DND-41 (cell line): Measurements from ENCODE around the gene ACAD8.

Experiments used
- ATAC-seq: fragments of 200-7000 bp; cut with Tn5 transposase; 3 replicates; pipeline ENCODE4 v1.9.1; 2021; ENCODE audit warnings: low read depth; ENCODE audit not compliant: insufficient read depth
- DNase-seq: peaks from one replicate; pipeline ENCODE4 v3.0.0-alpha.2; 2020
- H2AFZ ChIP-seq: 2 replicates; pipeline ENCODE4 v1.6.0; 2012; ENCODE audit warnings: low read depth, low read length
- H3K27ac ChIP-seq: 2 replicates; pipeline ENCODE4 v1.5.1; 2012; ENCODE audit warnings: low read length, inconsistent platforms
- H3K27me3 ChIP-seq: fragments of 200-600 bp; sonication (generic); 2 replicates; pipeline ENCODE4 v1.6.0; 2012; ENCODE audit warnings: low read length, mild to moderate bottlenecking, inconsistent platforms; ENCODE audit not compliant: insufficient read depth, poor library complexity
- H3K36me3 ChIP-seq: 2 replicates; pipeline ENCODE4 v1.5.1; 2012; ENCODE audit warnings: low read length, inconsistent platforms; ENCODE audit not compliant: insufficient read depth
- H3K4me1 ChIP-seq: 2 replicates; pipeline ENCODE4 v1.5.1; 2012; ENCODE audit warnings: mild to moderate bottlenecking, low read length; ENCODE audit not compliant: insufficient read depth
- H3K4me2 ChIP-seq: 2 replicates; pipeline ENCODE4 v1.6.0; 2012; ENCODE audit warnings: mild to moderate bottlenecking, moderate library complexity, low read length, inconsistent platforms; ENCODE audit not compliant: insufficient read depth
- H3K4me3 ChIP-seq, 2 experiments: fragments of 200-600 bp in 1 of 2; shearing (Covaris generic) in 1 of 2; 2 replicates each; pipeline ENCODE4 v1.5.1; 2012 to 2016; ENCODE audit warnings: inconsistent platforms in 2 of 2, low read length in 2 of 2, mild to moderate bottlenecking in 2 of 2, low read depth in 1 of 2, moderate library complexity in 1 of 2
- H3K79me2 ChIP-seq: 2 replicates; pipeline ENCODE4 v1.6.0; 2012; ENCODE audit warnings: low read length, inconsistent platforms; ENCODE audit not compliant: insufficient read depth
- H3K9ac ChIP-seq: 2 replicates; pipeline ENCODE4 v1.6.0; 2012; ENCODE audit warnings: low read depth, mild to moderate bottlenecking, inconsistent platforms, low read length, moderate library complexity
- H3K9me3 ChIP-seq: 2 replicates; pipeline ENCODE4 v1.5.1; 2012; ENCODE audit warnings: low read length, moderate library complexity, mild to moderate bottlenecking, inconsistent platforms; ENCODE audit not compliant: insufficient read depth, severe bottlenecking
- H4K20me1 ChIP-seq: 2 replicates; pipeline ENCODE4 v1.6.0; 2012; ENCODE audit warnings: low read length; ENCODE audit not compliant: insufficient read depth
- EZH2 ChIP-seq: IDR thresholded peaks from 3 replicates; pipeline ENCODE4 v1.6.1; 2012; ENCODE audit warnings: borderline replicate concordance, low read depth, mild to moderate bottlenecking, moderate library complexity, low read length, inconsistent platforms; ENCODE audit not compliant: severe bottlenecking
- TF ChIP-seq, protein P1 (sequence below): IDR thresholded peaks from 2 replicates; pipeline ENCODE4 v1.5.1; 2012; ENCODE audit warnings: borderline replicate concordance, low read length, moderate library complexity, mild to moderate bottlenecking; ENCODE audit not compliant: poor library complexity, severe bottlenecking; ENCODE audit errors: extremely low read depth

Gene ACAD8

DNA sequence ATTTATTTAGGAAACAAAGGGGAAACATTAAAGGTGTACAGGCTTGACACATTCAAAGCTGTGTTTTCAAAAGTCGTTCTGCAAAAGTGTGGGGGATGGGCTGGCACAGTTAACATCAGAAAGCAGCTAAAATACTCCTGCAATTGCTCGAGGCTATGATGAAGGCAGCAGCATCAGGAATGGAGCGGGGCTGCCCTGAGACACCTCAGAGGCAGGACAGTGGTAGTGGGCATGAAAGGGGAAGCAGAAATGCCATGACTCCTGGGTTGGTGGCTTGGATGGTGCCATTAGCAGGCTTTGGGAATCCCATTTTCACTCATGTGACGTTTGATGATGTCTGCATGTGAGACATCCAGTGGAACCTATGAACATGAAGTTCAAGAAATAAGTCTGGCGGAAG, 30.2 kb upstream of the ACAD8 start:
- ATAC-seq (no peak), DNase-seq (no peak)
- H2AFZ ChIP-seq = peak overlapping the region; percentile 62; the same call in 1 of the 2 replicates
- peak overlapping the region; percentile 83 for H3K9ac ChIP-seq
- H3K27me3 ChIP-seq = no peaks in the 10 kb centered on the region
- H3K36me3 ChIP-seq = peaks cover 64% of the 10 kb centered on the region
- H4K20me1 ChIP-seq = peaks cover 38% of the 10 kb centered on the region
- H3K4me3 ChIP-seq = peak overlapping the region; percentile 76 to 91
- H3K27ac ChIP-seq = peak overlapping the region; percentile 99
- TF ChIP-seq, protein P1, sequence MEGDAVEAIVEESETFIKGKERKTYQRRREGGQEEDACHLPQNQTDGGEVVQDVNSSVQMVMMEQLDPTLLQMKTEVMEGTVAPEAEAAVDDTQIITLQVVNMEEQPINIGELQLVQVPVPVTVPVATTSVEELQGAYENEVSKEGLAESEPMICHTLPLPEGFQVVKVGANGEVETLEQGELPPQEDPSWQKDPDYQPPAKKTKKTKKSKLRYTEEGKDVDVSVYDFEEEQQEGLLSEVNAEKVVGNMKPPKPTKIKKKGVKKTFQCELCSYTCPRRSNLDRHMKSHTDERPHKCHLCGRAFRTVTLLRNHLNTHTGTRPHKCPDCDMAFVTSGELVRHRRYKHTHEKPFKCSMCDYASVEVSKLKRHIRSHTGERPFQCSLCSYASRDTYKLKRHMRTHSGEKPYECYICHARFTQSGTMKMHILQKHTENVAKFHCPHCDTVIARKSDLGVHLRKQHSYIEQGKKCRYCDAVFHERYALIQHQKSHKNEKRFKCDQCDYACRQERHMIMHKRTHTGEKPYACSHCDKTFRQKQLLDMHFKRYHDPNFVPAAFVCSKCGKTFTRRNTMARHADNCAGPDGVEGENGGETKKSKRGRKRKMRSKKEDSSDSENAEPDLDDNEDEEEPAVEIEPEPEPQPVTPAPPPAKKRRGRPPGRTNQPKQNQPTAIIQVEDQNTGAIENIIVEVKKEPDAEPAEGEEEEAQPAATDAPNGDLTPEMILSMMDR = peak; percentile 5
- no peak for TF ChIP-seq EZH2
- H3K79me2 ChIP-seq = peaks cover 96% of the 10 kb centered on the region
- H3K4me2 ChIP-seq = peak overlapping the region; percentile 95
- no peaks in the 10 kb centered on the region for H3K9me3 ChIP-seq
- peaks cover 70% of the 10 kb centered on the region for H3K4me1 ChIP-seq

DNA sequence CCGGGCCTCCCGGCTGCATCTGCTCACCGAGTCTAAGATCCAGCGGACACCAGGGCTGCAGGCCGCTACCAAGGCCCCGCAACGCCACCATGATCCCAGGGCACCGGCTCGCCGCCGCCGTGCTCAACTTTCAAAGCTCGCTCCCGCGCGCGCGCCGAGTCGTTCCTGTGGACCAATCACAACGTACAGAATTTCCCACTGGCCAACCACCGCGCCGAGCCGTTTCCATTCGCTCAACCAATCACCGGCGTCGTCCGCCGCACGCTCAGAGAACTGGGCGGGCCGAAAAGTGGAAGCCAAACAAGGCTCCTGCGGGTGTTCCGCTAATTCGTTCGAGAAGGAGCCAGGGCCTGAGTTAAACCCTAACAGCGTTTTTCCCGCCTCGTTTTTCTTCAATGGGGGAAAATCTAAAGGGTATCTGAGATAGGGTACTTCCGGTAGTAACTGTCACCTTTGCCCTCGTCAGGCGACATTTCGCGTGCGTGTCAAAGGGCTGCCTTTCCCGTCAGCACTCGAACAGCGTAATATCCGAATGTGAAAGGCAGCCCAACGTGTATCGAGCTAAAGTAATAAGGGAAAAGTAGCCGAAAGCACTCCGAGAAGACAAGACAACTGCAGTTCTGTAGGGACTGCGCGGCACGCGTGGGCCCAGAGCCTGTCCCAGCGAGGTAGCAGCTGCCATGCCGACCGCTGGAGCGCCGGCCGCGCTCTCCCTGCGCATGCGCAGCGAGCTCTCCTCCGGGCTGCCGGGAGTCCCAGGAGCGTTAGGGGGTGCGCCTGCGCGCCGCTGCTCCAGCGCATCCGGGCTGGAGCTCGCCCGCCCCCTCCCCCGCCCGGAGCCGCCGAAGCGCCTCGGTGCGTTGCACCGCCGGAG, 29.3 kb upstream of the ACAD8 start, which contains the start of the genes NCAPD3 and VPS26B:
NCAPD3 (minus strand) TSS at position 132 of the 874 bp plus-strand sequence; CDS start at position 91, 41 bp downstream.
VPS26B (plus strand) TSS at position 836 of the 874 bp plus-strand sequence. CDS start 452 bp downstream, outside the sequence.
- Histone ChIP-seq H3K36me3 (peaks cover 54% of the 10 kb centered on the region), H3K9ac (peak within 1 kb of the TSS; percentile 83), H3K9me3 (no peaks in the 10 kb centered on the region), H3K4me1 (peaks cover 68% of the 10 kb centered on the region), H3K27ac (peak within 1 kb of the TSS; percentile 99), H3K4me3 (peak within 1 kb of the TSS; percentile 76 to 91), H3K27me3 (no peaks in the 10 kb centered on the region), H4K20me1 (peaks cover 34% of the 10 kb centered on the region), H2AFZ (peak within 1 kb of the TSS; percentile 99), H3K4me2 (peak within 1 kb of the TSS; percentile 95), H3K79me2 (peaks cover 96% of the 10 kb centered on the region)
- DNase-seq = peak; percentile 97
- ATAC-seq = peak; percentile 83
- TF ChIP-seq EZH2 = no peak
- TF ChIP-seq, protein P1 = peak; percentile 15

DNA sequence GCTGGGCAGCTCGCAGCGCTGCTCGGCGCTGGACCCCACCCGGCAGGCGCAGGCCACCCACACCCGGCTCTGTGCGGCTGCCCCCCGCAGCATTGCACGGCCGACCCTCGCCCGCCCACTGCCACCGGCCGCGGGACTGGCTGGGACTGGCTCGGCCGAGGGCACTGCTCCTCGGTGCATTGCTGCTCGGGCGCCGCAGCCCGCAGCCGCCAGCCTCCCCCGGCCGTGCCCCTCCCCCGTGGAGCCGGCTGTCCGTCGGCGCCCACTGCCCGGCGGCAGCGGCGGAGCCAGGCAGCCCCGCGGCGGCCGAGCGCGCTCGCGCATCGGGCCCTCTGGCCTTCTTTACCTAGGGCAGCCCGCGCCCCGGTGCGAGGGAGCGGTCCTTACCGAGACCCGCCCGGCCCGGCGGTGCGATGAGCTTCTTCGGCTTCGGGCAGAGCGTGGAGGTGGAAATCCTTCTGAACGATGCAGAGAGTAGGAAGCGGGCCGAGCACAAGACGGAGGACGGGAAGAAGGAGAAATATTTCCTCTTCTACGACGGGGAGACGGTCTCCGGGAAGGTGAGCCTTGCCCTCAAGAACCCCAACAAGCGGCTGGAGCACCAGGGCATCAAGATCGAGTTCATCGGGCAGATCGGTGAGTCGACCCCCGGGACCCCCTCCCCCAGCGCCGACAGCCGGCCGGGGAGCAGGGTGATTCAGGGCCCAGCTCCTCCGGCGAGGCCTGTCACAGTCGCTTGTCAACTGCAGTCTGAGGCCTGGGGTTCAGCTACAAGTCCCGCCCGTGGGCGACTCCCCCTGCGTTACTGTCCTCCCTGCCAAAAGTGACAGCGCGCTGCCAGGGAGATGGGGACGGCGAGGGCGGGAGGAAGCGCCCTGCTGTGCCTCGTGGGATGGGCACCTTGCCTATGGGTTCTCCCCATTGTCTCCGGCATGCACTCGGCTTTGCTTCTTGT, 28.4 kb upstream of the ACAD8 start:
- Histone ChIP-seq H4K20me1 (peaks cover 40% of the 10 kb centered on the region), H3K4me2 (peak overlapping the region; percentile 95), H3K4me1 (peaks cover 73% of the 10 kb centered on the region), H3K79me2 (peaks cover 96% of the 10 kb centered on the region), H3K9ac (peak overlapping the region; percentile 83), H2AFZ (peak overlapping the region; percentile 67), H3K36me3 (peaks cover 53% of the 10 kb centered on the region), H3K9me3 (no peaks in the 10 kb centered on the region), H3K27me3 (no peaks in the 10 kb centered on the region), H3K27ac (peak overlapping the region; percentile 72), H3K4me3 (peak overlapping the region; percentile 76 to 91)
- ATAC-seq = peak; percentile 47
- no peak for TF ChIP-seq EZH2
- TF ChIP-seq, protein P1 = no peak
- DNase-seq = peak; percentile 77
